ENCODE results near the gene CRTC3.
A peak's percentile ranks its signal among the peaks of the same experiment; 100 is the strongest.

Gene CRTC3

DNA sequence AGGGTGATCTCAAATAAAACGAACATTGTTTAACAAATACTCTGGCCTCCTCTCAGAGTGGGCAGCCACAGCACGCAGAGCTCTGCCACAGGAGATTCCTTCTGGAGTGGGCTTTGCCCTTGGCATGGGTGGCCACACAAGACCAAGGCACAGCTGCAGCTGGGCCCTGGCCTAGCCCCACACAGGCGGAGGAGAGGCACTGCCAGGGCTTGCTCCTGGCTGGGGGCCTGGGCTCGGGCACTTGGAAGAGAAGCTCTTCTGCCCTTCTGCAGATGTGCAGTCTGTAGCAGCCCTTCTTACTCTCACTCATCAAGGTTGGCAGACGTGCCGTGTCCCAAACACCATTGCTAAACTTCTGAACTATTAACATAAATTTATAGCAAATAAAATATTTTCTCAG lies 67.2 kb downstream of the CRTC3 start:
- no peak for DNase-seq

- no peak for DNase-seq
These were observed 67.9 kb downstream of the CRTC3 start for GRCh38 chr15:90597577-90597976.

DNA sequence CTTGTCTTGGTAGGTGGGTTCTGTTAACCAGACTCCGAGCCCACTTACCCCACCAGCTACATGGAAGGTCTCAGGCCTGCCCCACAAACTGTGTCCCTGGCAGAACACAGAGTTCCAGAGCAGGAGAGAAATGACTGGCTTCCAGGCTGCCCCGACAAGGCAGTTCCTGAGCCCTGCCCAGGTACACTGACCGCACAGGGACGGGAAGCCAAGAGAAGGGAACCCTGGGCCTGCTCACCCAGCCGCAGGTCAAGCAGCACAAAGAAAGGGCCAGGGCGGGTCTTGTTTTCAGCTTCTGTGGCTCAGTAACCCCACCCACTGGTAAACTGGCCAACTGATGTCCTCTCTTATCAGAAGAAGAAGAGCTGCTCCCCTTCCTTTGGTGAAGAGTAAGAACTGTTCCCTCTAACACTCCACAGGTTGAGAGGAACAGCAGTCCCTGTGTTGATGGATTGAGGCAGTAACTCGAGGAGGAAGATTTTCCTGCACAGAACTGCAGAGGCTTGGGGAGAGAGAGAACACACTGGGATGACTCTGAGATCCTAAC lies 68.4 kb downstream of the CRTC3 start:
- no peak for DNase-seq

GRCh38 chr15:90598679-90599078 lies 69.0 kb downstream of the CRTC3 start:
- DNase-seq, result no peak

DNA sequence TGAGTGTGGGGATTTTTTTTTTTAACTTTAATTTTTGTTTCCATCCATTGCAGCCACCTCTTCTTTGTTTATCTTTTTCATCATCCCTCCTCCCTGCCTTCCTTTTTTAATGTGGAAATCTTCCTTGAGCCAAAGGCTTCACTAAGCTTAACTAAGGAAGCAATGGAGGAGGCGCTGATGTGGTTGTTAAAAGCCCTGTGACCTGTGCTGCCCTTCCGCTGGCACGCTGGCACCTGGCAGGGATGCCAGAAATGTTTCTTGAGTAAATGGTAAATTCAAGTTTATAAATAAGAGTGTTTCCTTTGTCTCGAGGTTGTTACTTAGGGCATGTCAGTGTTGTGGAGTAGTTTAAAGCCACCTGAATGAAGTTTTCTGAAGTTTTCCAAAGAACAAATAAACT lies 69.4 kb downstream of the CRTC3 start:
- no peak for DNase-seq

GRCh38 chr15:90599644-90600043 lies 69.9 kb downstream of the CRTC3 start:
- no peak for DNase-seq

DNA sequence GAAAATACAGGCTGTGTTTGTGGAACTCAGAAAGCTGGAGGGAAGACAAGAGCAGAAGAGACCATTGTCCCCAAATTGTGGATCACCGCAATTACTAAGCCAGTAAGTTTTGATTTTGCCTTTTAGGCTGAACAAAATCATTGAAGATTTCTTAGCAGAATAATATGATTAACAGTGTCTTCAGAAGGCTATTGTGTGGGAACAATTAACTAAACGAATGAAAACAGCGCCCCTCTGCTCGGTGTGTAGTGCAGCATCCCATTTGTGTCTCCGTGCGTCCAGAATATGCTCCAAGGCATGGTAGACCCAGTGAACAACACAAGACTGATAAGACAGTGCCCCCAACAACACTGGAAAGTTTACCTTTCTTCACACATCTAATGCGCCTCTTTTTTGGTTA lies 71.2 kb downstream of the CRTC3 start:
- no peak for DNase-seq

- peak; percentile 60 for DNase-seq
These were observed 74.2 kb downstream of the CRTC3 start for GRCh38 chr15:90603893-90604292.

- DNase-seq, result no peak
These were observed 76.9 kb downstream of the CRTC3 start for GRCh38 chr15:90606641-90607040.

DNA sequence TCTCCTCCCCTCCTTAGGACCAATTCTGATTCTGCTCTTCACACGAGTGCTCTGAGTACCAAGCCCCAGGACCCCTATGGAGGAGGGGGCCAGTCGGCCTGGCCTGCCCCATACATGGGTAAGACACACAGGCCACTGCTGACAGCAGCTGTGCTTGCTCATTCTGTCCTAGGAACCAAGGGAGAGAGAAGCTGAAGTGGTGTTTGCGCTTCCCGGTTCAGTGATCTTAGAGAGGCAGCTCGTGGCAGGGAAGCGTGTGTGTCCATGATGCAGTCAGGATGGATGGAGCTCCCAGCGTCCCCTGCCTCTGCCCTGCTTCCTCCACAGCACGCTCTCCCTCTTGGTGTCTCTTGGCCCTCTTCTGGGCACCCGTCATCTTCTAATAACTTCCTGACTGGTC lies 77.6 kb downstream of the CRTC3 start:
- DNase-seq, result no peak

GRCh38 chr15:90609242-90610180 lies 79.8 kb downstream of the CRTC3 start:
- DNase-seq, result no peak

GRCh38 chr15:90610190-90610589 lies 80.5 kb downstream of the CRTC3 start:
- DNase-seq, result no peak

- no peak for DNase-seq
These were observed 81.4 kb downstream of the CRTC3 start for GRCh38 chr15:90611157-90611556.

DNA sequence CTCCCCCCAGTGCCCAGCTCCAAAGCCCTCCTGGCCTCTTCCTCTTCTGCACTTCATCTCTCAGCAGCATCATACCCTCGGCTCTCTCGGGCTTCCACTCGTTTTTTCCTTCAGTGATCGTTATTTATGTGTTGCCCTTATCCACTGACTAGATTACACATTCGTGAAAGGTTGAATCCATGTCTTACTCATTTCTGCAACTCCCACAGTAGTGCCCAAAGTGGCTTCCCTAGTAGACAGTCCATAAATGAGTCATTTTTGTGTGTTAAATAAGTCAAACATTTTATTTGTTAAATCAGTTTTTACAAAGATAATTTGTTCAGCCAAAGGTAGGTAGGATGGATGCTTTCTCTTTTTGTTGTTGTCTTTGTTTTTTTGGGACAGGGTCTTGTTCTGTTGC lies 87.4 kb downstream of the CRTC3 start:
- DNase-seq, result no peak

GRCh38 chr15:90617668-90618097 lies 88.0 kb downstream of the CRTC3 start:
- no peak for DNase-seq

DNA sequence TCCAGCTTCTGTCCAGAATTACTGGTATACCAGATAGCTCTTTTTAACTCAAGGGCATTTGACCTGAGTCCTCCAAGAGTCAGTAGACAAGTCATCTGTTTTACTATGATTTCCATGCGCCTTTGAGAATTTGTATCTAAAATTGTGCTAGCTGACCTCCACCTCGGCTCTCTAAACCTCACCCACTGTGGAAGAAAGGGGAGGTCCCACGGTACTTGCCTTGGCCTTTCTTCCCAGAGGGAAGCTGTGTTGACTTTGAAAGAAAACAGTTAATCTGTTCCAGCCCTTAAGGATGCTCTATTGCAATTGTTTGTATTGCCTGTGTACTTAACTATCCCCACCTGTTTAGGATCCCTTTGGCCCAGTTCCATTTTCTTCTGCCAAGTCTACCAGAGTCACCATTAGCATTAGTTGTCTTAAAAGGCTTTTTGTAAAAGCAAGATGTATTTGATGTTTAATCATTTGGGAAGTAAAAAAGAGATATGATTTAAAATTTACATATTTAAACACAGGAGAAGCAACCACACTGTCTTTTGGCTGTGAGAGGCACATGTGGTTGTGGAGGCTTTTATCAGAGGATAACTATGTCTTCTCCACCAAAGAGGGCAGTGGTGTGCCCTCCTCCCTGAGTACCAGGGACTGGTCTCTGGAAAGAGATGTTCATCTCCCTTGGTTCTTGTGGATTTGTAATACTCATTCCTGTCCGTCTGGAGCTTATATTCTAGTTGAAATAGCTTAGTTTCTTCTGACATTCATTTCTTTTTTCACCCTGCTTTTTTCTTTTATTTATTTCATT lies 88.8 kb downstream of the CRTC3 start:
- no peak for DNase-seq

DNA sequence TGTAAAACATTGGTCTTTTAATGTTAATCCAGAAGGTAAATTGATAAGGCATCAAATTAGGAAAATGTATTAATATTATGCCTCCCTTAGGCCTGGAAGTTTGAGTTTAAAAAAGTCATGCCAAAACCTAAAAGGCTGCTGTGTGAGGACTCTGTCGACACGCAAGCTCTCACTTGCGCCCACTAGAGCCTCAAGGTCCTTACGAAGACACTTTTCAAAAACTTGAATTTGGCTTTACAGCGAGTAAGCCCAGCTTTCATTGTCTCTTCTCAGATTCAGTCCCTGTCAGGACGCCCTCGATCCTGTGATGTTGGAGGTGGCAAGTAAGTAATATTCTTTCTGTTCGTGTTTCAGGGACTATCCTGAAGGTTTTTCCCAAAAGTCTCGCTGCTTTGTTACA lies 89.7 kb downstream of the CRTC3 start:
- DNase-seq, result no peak

GRCh38 chr15:90619939-90620338 lies 90.2 kb downstream of the CRTC3 start:
- no peak for DNase-seq

GRCh38 chr15:90620379-90621067 lies 90.8 kb downstream of the CRTC3 start:
- peak; percentile 44 for DNase-seq

- DNase-seq, result no peak
These were observed 94.1 kb downstream of the CRTC3 start for GRCh38 chr15:90623854-90624253.

GRCh38 chr15:90624278-90624981 lies 94.7 kb downstream of the CRTC3 start:
- DNase-seq, result no peak

DNA sequence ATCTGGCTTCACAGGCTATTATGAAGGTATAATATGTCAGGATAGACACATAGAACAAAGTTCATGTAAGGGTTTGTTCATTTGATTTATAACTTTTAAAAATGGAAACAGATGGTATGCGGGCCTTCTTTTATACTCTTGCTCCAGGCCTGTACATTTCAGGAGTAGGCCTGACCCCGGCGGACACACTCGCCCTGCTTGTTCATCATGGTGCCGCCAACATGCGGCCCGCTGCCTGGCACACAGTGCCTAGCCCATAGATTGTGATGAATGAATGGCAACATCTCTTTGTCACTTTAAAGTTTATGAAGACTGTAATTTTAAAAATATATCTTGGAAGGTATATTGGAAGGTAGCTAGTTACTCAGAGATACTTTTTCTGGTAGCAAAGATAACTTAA lies 95.3 kb downstream of the CRTC3 start:
- no peak for DNase-seq
